Erythroblast (primary cell): Measurements from ENCODE around the gene EPS8L2.

Source experiments
- GATA1 ChIP-seq: IDR thresholded peaks from 2 replicates; pipeline ENCODE4 v1.6.1; 2011; ENCODE audit warnings: low read depth, mild to moderate bottlenecking, control low read depth, low read length, moderate library complexity
- POLR2A ChIP-seq: IDR thresholded peaks from 2 replicates; pipeline ENCODE4 v1.6.1; 2011; ENCODE audit warnings: mild to moderate bottlenecking, low read length

GRCh38 chr11:721741-722345, 15.8 kb downstream of the EPS8L2 start:
- TF ChIP-seq POLR2A (no peak), GATA1 (no peak)
